HG02678 (cell line): ENCODE measurements around the gene KXD1.
"Not testable (repeated sequence)": the region's sequence is repeated elsewhere in the genome, so short reads cannot be mapped to it uniquely, and the experiment has no call there.

Experiments used
- ATAC-seq: cut with Tn5 transposase; IDR thresholded peaks from one replicate; pipeline ENCODE4 v1.9.1; 2021; ENCODE audit warnings: mild to moderate bottlenecking, moderate library complexity; ENCODE audit not compliant: unreplicated experiment

The KXD1 gene, protein sequence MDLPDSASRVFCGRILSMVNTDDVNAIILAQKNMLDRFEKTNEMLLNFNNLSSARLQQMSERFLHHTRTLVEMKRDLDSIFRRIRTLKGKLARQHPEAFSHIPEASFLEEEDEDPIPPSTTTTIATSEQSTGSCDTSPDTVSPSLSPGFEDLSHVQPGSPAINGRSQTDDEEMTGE

DNA sequence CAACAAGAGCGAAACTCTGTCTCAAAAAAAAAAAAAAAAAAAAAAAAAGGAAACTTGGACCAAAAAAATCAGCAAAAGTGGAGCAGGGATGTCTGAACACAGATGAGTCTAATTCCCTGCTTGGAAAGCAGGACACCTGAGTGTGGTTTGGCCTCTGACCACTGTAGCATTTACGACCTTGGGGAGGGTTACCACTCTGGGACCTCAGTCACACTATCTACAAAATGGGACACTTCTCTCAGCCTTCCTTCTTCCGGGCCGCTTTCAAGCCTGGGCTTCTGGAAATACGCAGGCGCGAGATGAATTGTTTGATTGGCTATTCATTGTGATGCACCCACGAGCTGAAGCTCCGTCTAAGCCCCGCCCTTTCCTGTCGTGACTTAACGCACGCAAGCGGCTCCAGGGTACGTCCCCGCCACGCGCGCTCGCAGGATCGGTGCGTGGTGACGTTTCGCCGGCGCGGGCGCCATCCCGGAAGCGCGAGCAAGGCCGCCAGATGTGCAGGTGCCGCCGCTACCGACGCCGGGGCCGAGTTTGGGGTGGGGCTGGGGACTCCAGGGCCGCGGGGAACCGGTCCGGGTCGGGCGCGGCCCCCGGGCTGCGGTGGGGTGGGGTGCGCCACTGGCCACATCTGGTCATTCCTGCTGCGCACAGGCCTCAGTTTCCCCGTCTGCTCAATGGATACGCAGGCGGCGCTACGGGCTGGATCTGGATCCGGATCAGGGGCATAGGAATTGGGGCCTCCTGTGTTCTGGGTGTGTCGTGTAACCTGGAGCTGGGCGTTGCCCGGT lies at the start of gene KXD1:
KXD1 (plus strand) TSS at position 460 of the 791 bp plus-strand sequence. CDS start 4,187 bp downstream, outside the sequence.
- ATAC-seq, result peak; percentile 96

DNA sequence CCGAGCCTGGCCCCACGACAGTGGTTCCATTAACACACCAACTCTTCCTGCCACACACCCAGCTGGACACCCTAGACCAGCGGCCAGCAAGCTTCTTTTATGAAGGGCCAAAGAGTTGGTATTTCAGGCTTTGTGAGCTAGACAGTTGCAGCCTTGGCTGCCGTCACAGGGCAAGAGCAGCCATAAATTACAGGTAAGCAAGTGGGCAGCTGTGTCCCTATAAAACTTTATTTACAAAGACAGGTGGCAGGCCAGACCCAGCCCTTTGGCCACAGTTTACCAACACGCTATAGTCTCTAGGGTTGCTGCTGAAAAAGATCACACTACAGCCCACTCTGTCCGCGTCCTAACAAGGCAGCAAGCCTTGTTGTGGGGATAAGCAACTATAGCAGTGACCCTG lies 49.1 kb upstream of the KXD1 start:
- no peak for ATAC-seq

DNA sequence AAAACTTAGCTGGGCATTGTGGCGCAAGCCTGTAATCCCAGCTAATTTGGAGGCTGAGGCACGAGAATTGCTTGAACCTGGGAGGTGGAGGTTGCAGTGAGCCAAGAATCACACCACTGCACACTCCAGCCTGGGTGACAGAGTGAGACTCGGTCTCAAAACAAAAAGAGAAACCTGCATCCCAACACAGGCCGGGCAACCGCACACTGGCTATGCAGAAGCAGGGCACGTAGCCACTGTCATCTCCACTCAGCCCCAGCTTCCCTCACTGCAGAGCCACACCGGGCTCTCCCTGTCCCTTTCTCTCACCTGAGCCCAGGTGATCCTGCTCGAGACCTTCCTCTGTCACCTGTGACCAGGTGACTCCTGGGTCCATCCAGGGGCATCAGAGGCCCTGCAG lies 47.5 kb upstream of the KXD1 start:
- no peak for ATAC-seq

DNA sequence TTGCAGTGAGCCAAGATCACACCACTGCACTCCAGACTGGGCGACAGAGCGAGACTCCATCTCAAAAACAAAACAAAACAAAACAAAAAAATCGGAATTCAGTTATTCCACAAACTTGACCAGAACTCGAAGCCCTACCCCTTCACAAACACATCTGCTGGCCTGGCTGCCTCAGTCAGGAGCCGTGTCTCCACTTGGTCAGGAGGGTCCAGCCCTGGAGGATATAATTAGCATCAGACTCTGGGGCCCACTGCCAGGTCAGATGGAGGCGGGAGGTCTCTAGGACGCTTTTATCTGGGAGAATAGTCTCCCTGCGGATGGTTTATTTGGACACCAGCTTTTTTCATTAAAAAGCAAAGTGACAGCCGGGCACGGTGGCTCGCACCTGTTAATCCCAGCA lies 43.8 kb upstream of the KXD1 start:
- no peak for ATAC-seq

DNA sequence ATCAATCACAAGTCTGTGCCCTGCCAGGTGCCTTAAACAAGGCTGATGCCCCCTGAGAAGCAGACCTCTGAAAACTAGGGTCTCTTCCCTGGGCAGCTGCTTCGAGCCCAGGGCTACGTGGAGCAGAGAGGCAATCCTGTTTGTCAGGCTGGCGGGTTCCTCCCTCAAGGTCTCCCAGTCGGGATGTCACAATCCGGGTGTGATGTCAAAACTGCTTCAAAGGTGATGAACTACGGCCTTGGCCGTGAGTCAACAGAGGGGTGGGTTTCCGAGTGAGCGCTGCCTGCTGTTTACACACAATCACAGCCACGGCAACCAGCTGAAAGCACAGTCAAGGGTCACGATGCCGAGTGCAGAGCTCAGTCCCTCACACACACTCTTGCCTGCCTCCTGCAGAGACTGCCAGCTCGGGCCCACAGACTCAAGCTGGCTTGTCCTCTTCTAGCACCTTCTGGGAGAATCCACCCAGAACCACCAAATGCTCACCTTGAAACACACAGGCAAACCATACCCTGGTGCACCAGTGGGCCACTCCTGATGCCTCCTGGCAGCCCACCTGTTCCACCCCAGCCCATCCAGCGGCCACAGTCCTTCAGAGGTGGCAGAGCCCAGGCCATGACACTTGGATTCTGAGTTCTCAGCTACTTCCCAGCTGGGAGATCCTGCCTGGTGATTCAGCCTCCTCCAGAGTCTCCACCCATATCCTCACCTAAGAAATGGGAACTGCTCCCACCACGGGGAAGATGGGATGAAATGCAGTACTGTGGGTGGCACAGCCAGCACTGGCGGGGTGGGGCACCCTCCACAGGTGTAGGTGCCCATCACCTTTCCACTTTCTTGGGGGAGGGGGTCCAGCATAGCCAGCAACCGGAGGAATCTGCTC lies 42.6 kb upstream of the KXD1 start:
- no peak for ATAC-seq

DNA sequence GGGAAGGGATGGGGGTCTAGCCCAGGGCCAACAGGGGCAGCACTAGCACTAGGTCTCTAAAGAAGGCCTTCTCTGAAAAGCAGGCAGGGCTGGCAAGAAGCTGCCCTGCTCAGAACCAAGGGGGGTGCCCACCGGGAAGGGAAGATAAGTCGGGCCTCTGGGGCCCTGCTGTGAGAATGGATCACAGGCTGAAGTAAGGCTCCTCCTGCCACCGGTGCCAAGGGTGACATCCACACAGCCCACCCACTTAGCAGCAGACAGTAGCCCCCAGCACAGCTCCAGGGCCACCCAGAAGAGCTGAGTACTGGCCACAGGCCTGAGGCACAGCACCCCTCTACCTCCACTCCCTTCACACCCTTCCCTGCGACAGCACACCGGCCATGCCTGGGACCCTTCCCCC lies 41.7 kb upstream of the KXD1 start:
- ATAC-seq, result no peak

DNA sequence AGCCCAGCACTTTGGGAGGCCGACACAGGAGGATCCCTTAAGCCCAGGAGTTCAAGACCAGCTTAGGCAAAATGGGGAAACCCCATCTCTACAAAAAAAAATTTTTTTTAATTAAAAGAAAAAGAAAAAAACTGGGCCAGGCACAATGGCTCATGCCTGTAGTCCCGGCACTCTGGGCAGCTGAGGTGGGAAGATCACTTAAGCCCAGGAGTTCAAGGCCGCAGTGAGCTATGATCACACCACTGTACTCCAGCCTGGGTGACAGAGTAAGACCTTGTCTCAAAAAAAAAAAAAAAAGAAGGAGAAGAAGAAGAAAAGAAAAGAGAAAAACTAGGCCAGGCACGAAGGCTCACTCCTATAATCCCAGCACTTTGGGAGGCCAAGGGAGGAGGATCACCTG lies 40.1 kb upstream of the KXD1 start:
- no peak for ATAC-seq

DNA sequence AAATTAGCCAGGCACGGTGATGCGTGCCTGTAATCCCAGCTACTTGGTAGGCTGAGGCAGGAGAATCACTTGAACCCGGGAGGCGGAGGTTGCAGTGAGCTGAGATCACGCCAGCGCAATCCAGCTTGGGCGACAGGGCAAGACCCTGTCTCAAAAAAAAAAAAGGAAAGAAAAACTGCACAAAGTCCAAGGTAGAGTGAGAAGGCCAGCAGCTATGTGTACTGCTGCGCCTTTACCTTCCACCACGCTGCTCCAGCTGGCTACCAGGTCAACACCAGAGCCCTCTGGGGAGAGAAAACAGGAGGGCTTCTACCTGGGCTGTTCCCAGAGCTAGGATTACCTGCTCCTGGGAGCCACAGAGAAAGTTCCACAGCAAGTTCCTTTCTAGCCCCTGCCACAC lies 39.0 kb upstream of the KXD1 start:
- no peak for ATAC-seq

DNA sequence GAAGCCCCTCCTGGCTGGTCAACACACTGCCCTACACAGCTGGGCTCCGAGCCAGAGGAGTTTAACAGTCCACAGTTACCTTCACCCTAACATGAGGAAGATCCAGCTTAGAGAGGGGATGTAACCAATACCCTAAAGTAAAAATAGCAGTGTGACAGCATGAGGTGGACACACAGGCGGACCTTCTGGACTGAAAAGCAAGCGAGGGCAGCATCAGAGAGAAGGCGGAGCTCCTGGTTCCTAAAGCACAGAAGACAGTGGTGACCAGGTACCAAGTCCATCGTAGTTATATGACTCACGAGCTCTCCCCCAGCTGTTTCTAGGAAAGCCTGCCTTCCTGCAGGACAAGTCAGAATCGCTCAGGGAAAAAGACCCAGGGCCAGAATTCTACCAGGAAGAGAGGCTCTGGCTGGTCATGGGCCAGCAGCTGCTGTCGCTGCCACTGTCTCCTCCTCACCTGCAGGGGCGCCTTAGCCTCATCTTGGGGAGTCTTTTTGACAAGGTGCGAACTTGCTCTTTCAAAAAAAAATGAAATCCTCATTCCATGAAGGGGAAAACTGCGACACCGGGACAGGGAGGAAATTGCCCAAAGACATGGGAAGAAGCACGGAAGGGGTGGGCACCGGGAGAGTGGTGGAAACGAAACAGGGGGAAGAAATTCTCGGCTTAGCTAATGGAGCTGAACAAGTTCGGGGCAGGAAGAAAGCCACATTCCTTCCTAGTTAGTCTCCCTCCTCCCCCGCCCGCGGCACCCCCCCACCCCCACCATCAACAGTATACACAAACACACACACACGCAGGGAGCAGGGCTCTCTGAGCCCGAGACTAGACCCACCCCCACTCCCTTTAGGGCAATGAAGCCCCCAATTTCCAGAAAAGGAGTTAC lies 37.5 kb upstream of the KXD1 start:
- no peak for ATAC-seq

DNA sequence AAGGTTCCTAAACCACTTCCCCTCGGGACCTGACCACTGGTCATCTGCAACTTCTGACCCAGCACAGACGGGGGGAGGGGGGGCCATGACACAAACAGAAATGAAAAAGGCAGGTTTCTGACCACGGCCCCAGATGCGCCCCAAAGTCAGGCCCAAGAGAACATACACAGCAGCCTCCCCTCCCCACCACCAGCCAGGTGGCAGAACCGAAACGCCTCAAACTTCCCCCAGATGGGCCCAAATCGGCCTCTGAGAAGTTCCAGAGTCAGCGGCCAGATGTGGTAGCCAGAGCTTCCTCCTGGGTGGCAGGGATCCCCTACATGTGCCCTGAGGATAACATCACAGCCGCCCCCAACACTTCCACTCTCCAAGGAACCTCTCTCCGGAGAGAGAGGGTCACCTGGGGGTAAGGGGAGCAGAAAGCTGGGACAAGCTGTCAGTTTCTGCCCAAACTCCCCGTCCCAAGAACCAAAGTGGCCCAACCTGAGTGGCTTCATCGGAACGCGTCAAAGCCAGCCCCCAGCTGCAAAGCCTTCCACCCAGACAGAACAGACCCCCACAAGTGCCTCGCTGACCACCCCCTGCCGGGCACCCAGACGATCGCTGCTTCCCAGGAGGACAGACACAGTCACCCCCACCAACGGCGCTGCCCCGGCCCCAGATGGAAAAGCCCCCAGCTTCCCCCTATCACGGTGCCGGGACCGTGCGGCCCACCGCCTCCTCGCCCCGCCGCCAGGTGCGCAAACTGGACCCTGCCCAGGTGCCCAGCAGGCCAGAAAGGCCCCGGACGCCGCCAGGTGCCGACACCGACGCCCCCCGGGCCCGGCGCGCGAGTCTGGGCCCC lies 36.6 kb upstream of the KXD1 start:
- ATAC-seq, result no peak

DNA sequence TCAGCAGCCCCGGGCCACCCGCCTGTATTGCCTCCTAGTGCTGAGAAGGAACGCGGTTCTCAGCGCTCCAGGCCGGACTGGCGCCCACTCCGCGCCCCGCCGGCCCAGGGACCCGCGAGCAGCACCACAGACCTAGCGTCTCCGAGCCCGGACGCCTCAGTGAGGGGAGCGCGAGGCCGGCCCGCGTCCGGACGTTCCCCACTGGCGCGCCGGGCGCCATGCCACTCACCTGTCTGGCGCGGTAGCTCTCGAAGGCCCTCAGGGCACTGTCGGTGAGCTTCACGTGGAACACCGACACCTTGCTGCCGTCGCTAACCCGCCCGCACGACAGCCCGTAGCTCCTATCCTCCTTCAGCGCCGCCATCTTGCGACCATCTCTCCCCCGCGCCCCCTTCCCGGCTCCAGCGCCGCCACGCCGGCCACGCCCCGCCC lies 36.0 kb upstream of the KXD1 start, which contains the start of gene ELL:
ELL (minus strand) TSS at position 379 of the 432 bp plus-strand sequence; CDS start at position 364, 15 bp downstream.
- ATAC-seq, result no peak

DNA sequence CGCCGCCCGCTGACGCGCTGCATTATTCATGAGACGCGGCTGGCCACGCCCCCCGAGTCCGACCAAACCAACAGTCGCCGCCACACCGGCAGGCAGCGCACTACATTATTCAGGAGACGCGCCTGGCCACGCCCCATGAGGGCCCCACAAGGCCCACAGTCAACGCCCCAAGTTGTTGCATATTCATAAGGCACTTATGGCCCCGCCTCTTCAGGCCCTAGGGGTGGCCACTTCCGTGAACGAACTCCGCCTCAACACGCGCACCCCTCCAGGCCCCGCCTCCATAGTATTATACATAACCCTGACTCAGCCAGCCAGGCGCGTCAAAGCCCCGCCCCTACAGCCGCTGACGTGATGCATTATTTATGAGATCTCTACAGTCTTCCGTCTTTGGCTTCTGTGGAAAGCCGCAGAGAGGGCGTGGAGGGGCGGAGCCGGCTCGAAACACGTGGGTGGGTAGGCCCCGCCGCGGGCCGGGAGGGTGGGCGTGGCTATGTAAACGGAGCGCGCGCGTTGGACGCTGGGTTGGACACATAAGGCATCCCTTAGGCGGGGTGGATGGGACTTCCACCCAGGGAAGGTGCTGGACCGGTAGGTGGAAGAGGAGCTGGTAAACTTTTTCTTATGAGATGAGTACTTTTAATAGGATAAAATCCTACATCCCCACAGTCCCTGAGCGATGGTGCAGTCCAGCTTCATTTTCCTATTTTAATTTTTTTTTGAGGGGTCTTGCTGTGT lies 35.4 kb upstream of the KXD1 start:
- ATAC-seq, result peak; percentile 83

DNA sequence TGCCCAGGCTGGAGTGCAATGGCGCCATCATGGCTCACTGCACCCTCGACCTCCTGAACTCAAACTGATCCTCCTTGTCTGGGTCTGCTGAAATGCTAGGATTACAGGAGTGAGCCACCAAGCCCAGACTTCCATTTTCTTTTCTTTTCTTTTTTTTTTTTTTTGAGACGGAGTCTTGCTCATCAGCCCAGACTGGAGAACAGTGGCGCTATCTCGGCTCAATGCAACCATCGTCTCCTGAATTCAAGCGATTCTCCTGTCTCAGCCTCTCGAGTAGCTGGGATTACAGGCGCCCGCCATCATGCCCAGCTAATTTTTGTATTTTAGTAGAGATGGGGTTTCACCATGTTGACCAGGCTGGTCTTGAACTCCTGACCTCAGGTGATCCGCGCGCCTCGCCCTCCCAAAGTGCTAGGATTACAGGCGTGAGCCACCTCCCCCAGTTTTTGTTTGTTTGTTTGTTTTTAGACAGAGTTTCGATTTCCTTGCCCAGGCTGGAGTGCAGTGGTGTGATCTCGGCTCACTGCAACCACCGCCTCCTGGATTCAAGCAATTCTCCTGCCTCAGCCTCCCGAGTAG lies 34.7 kb upstream of the KXD1 start:
- ATAC-seq, result not testable (repeated sequence)

DNA sequence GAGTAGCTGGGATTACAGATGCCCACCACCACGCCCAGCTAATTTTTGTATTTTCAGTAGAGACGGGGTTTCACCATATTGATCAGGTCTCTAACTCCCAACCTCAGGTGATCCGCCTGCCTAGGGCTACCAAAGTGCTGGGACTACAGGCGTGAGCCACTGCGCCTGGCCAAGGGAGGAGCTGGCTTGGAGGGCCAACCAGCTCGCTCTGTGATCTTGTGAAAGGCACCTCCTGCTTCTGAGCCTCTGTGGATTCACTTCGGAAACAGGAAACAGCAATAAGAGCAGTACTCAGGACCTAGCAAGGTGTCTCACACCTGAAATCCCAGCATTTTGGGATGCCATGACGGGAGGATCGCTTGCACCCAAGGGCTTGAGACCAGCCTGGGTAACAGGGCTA lies 33.8 kb upstream of the KXD1 start:
- no peak for ATAC-seq

DNA sequence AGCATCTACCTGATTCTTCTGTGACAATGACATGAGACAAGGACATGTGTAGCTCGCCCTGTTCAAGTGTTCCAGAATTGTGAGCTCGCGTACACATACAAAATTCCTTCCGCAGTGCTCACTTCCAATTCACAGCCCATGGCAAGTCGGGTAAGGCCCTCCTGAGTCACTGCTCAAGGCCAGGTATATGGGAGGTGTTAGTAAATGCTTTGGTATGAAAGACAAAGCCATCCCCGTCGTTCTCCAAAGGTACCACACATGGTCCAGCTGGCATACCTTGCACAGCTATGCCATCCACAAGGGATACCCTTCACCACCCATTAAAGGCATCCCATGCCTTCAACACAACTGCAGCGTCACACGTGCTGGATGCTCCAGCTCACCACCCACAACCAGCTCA lies 31.4 kb upstream of the KXD1 start:
- no peak for ATAC-seq

DNA sequence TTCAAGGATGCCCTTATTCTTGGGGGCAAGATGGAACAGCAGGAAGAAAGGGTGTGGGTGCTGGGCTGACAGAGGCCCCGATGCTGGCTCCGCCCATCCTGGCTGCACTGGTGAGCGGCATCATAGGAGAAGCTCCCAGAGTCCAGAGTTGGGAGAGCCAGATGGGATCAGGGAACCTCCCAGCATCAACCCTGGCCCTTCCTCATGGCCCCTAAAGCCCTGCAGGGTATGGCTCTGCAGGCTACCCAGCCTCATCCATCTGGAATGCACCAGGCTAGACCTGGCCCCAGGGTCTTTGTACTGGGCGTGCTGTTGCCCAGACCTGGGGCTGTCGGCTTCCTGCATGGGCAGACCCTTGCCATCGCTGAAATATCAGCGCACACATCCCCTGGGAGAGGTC lies 27.9 kb upstream of the KXD1 start:
- ATAC-seq, result no peak

DNA sequence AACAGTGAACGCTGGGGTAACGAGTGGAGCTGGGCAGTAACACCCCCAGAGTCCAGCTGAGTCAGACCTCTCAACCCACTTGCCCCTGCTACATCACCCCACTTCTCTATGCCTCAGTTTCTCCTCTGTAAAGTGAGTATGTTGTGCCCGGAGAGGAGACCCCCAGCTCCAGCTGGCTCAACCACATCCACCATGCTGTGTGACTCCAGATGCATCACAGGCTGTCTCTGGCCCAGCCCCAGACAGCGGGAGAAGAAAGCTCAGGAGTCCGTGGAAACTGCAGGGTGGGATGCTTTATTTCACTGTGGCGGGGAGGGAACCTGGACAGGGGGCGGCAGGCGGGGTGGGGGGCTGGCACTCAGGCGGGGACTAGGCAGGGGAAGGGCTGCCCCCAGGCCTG lies 26.2 kb upstream of the KXD1 start:
- ATAC-seq, result no peak

DNA sequence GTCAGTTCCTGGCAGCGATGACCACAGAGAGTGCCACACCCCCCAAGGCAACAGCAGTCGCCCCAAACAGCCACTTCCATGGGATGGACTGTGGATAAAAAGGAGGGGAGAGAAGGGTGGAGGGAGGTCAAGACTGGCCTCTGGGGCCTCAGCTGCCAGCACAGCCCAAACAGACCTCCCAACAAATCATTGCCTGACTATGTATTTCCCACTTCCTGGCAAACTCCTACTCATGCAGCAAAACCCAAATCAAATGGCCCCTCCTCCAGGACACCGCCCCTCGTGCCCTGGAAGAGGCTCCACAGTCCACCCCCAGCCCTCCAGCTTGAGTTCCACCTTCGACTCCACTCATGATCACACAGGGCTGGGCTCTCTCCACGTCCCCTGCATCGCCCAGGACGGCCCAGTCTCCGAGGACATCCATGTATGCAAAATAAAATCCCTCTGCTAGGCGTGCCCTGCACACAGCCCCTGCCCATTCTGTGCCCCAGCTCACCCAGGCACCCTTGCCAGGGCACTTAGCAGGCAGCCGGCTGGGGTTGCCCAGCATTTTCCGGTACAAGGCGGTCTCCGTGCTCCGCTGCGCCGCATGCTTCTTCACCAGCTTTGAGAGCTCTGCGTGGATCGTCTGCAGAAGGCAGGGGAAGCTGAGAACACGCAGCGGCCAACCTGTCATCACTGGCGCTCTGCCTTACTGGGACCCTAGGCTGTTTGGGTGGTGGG lies 25.3 kb upstream of the KXD1 start:
- ATAC-seq, result no peak
